COLO668 (cell line): Measurements from ENCODE around the gene RBMS1.
"Not testable (repeated sequence)": the region's sequence is repeated elsewhere in the genome, so short reads cannot be mapped to it uniquely, and the experiment has no call there.

Experiments used
- DNase-seq: peaks from one replicate; lab custom pipeline; 2025; ENCODE audit not compliant: unreplicated experiment; lab: John Stamatoyannopoulos, UW

RBMS1 gene

GRCh38 chr2:160384791-160385190 lies 108.8 kb downstream of the RBMS1 start:
- no peak for DNase-seq

GRCh38 chr2:160381425-160381951 lies 112.1 kb downstream of the RBMS1 start:
- no peak for DNase-seq

- no peak for DNase-seq
Observed at GRCh38 chr2:160380611-160381010, 113.0 kb downstream of the RBMS1 start.

DNA sequence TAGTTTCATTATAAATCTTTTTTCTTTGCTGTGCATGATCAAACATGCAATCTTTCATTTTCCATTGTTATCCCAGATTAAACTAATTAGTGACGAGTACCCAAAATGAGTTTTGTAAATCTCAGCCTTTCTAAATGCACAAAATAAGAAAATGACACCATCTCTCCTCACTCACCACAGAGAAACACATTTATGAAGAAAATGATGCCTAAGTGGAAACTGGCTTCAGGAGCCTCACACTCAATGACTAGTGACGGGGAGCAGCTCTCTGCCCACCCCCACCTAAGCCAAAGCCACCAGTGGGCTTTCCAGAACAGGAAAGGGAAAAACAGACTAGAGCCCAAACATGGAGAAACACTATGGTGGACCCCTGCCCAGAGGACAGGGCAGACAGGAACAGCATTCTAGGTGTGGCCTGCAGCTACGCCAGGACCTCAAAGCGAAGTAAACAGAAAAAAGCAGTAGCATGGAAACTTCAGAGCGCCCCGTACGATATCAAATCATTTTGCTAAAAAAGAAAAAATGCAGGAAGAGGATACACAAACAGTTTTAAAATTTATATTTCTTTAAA lies 113.5 kb downstream of the RBMS1 start:
- no peak for DNase-seq

DNA sequence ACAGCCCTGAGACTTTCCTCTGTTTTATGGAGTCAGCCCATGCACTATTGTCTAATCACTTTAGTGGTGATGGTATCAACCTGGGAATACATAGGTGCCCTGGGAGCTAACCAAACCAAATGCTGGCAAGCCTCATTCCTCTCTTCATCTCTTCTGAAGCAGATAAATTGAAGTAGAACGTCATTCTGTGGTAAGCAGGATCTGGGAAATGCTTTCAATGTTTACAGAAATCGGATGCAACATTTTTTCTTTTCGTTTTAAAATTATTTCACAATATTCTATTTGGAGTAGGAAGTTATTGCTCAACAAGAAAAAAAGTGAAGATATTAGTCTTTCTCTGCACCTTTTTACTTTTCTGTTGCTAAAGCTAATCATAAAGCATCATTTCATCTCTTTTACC lies 114.2 kb downstream of the RBMS1 start:
- no peak for DNase-seq

GRCh38 chr2:160377204-160377995 lies 116.2 kb downstream of the RBMS1 start:
- no peak for DNase-seq

GRCh38 chr2:160376576-160376975 lies 117.0 kb downstream of the RBMS1 start:
- DNase-seq, result no peak

GRCh38 chr2:160375802-160376469 lies 117.7 kb downstream of the RBMS1 start:
- DNase-seq, result no peak

GRCh38 chr2:160375037-160375436 lies 118.6 kb downstream of the RBMS1 start:
- no peak for DNase-seq

DNA sequence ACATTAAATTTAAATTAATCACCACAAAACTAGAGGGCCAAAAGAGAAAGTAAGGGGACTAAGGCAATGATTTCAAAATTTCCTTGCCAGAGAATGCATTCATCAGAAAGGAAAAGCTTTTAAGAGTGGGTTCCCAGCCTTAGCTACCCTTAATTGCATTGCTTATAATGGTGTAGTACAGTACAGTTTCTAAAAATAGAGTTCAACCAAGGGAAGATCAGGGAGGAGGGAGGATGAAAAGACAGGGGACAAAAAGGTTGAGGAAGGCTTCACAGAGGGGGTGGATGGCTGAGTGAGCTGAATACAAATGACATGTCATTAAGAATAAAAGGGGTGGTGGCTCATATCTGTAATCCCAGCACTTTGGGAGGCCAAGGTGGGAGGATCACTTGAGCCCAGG lies 119.9 kb downstream of the RBMS1 start:
- no peak for DNase-seq

- no peak for DNase-seq
Observed at GRCh38 chr2:160373263-160373662, 120.3 kb downstream of the RBMS1 start.

- no peak for DNase-seq
Observed at GRCh38 chr2:160372585-160372984, 121.0 kb downstream of the RBMS1 start.

DNA sequence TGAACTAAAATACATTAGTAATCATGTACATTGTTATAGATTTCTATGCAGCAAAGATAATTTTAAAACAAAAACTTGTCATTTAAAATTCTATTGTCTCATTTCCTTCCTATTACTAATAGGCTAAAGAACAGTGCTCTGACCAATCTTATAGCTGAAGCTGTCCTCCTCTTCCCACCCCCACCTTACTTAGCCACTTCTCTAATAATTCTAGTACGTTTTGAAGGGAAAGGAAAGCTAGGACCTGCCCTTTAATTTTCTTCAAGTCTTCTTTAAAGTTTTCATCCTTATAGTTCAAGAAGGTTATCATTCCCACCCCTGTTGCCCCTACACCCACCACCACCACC lies 121.6 kb downstream of the RBMS1 start:
- DNase-seq, result no peak

- DNase-seq, result no peak
Observed at GRCh38 chr2:160371251-160372009, 122.2 kb downstream of the RBMS1 start.

DNA sequence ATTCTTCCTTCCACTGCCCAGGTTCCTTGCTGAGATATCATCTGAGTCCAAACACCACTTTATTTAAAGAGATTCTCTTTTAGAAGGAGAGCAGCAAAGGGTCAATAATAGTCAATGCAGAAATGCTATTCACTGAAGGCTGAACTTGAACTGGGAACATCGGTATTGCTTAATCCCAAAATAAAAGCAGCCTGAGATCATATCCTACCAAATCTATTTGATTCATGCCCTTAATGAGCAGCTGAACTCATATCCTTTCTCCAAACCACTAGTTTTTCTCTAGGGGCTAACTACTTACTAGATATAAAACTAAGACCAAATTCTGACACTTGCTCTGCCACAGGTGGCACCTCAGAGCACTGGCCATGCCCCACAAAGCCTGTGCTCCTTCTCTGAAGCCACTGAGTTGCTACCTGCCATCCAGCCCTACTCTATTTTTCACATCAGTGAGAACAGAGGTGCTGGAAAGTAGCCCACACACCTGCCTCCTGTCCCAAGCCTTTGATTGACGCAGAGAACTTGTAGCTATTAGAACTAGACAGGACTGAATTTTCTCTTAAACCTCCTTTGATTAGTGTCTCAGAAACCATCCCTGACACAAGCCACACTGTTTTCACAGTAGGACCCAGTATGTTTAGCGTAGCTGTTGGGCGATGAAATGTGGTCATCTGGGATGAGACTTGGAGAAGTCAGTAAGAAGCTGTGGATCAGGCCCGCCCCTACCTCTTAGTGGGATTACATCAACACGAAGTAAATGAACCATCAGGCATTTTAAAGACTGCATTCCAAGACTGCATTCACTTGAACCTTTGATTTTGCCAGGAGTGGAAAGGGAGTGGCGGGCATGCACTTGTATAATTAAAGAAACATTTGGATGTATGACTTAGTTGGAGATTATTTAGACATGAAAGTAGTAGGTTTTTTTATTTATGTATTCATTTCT lies 124.3 kb downstream of the RBMS1 start:
- DNase-seq, result no peak

DNA sequence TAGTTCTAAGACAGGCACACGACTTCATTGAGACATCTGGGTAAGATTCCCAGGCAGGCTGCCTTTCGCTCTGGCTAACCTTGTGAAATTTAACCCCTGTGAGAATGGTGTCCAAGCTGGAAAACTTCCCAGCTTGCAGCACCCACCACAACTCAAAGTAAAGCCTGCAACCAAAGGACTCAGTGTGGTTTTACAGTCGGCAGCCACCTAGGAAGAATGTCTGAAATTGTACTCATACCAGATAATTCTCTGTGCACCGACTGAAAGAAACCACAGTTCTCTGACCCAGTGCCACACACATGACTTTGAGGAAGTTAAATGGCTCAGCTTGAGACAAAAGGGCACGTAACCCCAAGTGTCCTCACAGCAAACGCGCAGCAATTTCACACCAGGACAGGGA lies 125.7 kb downstream of the RBMS1 start:
- DNase-seq, result no peak

DNA sequence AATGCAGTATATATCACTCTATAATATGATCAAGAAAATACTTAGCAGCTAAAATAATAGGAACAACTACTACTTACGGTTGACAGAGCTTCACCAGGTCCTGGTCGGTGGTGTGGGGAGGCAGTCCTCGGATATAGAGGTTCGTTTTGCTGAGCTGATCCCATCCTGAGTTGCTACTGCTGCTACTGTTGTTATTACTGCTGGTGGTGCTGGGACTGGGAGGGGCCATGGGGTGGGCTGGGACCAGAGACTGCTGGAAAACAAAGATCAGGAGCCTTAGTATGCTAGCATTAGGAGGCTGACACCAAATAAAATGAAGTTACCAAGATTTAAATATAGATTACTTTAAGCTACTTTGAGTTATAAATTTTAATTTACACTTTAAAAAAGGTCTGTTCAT lies 126.5 kb downstream of the RBMS1 start:
- DNase-seq, result not testable (repeated sequence)

- DNase-seq, result no peak
Observed at GRCh38 chr2:160366474-160366873, 127.1 kb downstream of the RBMS1 start.

DNA sequence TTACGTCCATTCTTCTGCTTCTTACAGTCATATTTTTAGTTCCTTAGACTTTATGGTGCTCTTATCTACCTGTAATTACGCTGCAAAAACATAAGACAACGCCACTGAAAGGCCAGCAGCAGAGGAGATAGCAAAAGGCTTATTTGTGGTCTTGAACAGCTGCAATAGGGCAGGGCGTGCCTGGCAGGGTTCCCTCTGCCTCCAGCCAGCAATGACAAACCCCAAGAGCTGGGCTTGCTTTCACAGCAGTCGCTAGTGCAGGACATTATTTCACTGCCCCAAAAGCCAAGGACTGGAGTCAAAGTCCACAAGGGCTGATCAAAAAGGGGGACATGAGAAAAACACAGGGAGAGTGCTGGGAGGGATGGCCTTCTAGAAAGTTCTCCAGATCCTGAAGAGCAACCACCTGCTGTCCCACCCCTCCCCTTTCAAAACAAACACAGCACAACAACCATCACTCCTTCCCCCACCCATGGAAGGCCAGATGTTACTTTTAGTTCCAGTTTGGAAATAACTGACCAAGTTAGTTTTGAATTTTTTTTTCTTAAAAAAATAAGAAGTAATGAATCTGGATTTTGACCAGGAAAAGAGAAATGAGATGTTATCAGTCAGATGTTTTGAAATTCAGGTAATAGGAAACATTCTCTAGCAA lies 127.8 kb downstream of the RBMS1 start:
- no peak for DNase-seq

DNA sequence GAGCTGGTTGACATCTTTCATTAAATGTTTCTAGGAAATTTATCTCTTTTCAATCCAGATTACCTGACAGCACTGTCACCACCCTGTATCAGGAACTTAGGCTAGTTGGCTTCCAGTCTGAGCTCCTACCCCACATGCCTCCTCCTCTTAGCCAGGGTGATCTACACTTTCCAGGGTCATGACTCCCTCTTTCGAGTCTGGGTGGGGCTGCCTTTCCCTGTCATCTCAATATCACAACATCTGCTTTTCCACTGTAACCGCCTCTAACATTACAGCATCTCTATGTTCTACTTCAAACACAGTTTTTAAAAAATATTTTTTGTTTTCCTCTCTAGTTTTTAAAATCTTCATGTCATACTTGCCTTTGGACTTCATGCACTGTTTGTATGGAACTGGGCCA lies 129.2 kb downstream of the RBMS1 start:
- DNase-seq, result no peak
